ENCODE measurements around the gene HAS3. TPM values are rescaled to one million over a fixed set of nuclear protein-coding genes. Genes with fewer than 3 reads are reported as not detected.

Gene HAS3
- total RNA-seq, 4 donors from 2014 or later: 0.23 to 10.0 (median 1.6) TPM; not detected in 1

- intact Hi-C loops (cut with DNase I; ENCODE audit: low total_unique reads): no loop called here
- TF ChIP-seq POLR2A (IDR thresholded peaks at IDR 0.05) (no peak), CTCF (IDR thresholded peaks at IDR 0.05 in 4 of 5, conservative IDR thresholded peaks at IDR 0.05 in 1 of 5) (no peak)
- H3K9me3 ChIP-seq: no peaks in the 10 kb centered on the region
- ATAC-seq: no peak
- DNase-seq: no peak
- no peak overlapping the region for H3K27ac ChIP-seq
- no peak overlapping the region for H3K4me3 ChIP-seq
- H3K36me3 ChIP-seq: peaks cover 0 to 49% of the 10 kb centered on the region in 2 donors
- in situ Hi-C loops (cut with MboI; ENCODE audit: low sequenced_read_pairs in 4 of 4): loop anchor here in 2 of 4 donors (25.0 kb wide), 1 partner anchor 581 kb away; the partner anchor contains the start of gene ZFP90 (in 2 of the 2)
- peaks cover 24 to 28% of the 10 kb centered on the region in 2 donors for H3K4me1 ChIP-seq
- H3K27me3 ChIP-seq: no peaks in the 10 kb centered on the region
Observed at GRCh38 chr16:69118468-69118867, 13.0 kb downstream of the HAS3 start.

GRCh38 chr16:69118994-69119393 is 13.5 kb downstream of the HAS3 start:
- no peak overlapping the region for H3K4me3 ChIP-seq
- no peak for TF ChIP-seq POLR2A (IDR thresholded peaks at IDR 0.05)
- TF ChIP-seq CTCF (IDR thresholded peaks at IDR 0.05 in 4 of 5, conservative IDR thresholded peaks at IDR 0.05 in 1 of 5): no peak
- intact Hi-C loops (cut with DNase I; ENCODE audit: low total_unique reads) (no loop called here), in situ Hi-C loops (cut with MboI; ENCODE audit: low sequenced_read_pairs in 4 of 4) (loop anchor here in 2 of 4 donors (25.0 kb wide), 1 partner anchor 582 kb away; the partner anchor contains the start of gene ZFP90 (in 2 of the 2))
- no peak overlapping the region for H3K27ac ChIP-seq
- H3K27me3 ChIP-seq: no peaks in the 10 kb centered on the region
- no peak for ATAC-seq
- peaks cover 24 to 28% of the 10 kb centered on the region in 2 donors for H3K4me1 ChIP-seq
- peaks cover 0 to 45% of the 10 kb centered on the region in 2 donors for H3K36me3 ChIP-seq
- no peaks in the 10 kb centered on the region for H3K9me3 ChIP-seq
- DNase-seq: no peak

- Histone ChIP-seq H3K36me3 (peaks cover 0 to 39% of the 10 kb centered on the region in 2 donors), H3K4me1 (peaks cover 24 to 28% of the 10 kb centered on the region in 2 donors), H3K4me3 (no peak overlapping the region), H3K9me3 (no peaks in the 10 kb centered on the region), H3K27ac (peak overlapping the region in 1 of 4 donors; percentile 41), H3K27me3 (no peaks in the 10 kb centered on the region)
- intact Hi-C loops (cut with DNase I; ENCODE audit: low total_unique reads) (no loop called here), in situ Hi-C loops (cut with MboI; ENCODE audit: low sequenced_read_pairs in 4 of 4) (loop anchor here in 2 of 4 donors (25.0 kb wide), 1 partner anchor 582 kb away; the partner anchor contains the start of gene ZFP90 (in 2 of the 2))
- no peak for TF ChIP-seq POLR2A (IDR thresholded peaks at IDR 0.05)
- no peak for TF ChIP-seq CTCF (IDR thresholded peaks at IDR 0.05 in 4 of 5, conservative IDR thresholded peaks at IDR 0.05 in 1 of 5)
- no peak for DNase-seq
- ATAC-seq: no peak
Observed at GRCh38 chr16:69119536-69119935, 14.1 kb downstream of the HAS3 start.

GRCh38 chr16:69120096-69120664 is 14.7 kb downstream of the HAS3 start:
- intact Hi-C loops (cut with DNase I; ENCODE audit: low total_unique reads): no loop called here

More at GRCh38 chr16:69120096-69120664, 14.7 kb downstream of the HAS3 start:
- H3K27me3 ChIP-seq: no peaks in the 10 kb centered on the region
- peaks cover 0 to 38% of the 10 kb centered on the region in 2 donors for H3K36me3 ChIP-seq
- DNase-seq: no peak
- ATAC-seq: no peak
- in situ Hi-C loops (cut with MboI; ENCODE audit: low sequenced_read_pairs in 4 of 4): loop anchor here (5.0 to 25.0 kb wide), 4 partner anchors 215 to 595 kb away; partner anchors contain the start of gene ZFP90 (in 2 of the 4)
- peaks cover 24 to 28% of the 10 kb centered on the region in 2 donors for H3K4me1 ChIP-seq
- H3K4me3 ChIP-seq: no peak overlapping the region
- H3K27ac ChIP-seq: no peak overlapping the region
- no peaks in the 10 kb centered on the region for H3K9me3 ChIP-seq
- TF ChIP-seq POLR2A (IDR thresholded peaks at IDR 0.05) (no peak), CTCF (IDR thresholded peaks at IDR 0.05 in 4 of 5, conservative IDR thresholded peaks at IDR 0.05 in 1 of 5) (no peak)

Measured in gastrocnemius medialis (tissue), 4 donors.